MCF 10A (cell line): ENCODE data around the gene PER2. TPM values are rescaled to one million over a fixed set of nuclear protein-coding genes. Genes with fewer than 3 reads are reported as not detected.

ENCODE experiments used
- BruUV-seq: library from RNA; stranded (reverse); fragments of 400-500 nt; replicated peaks from 2 replicates; lab custom pipeline; 2021; lab: Mats Ljungman, UMichigan
- CTCF ChIA-PET: fragments of 300-600 bp; sonication (Branson Sonifier 250); formaldehyde crosslinking; extraction: SDS; loops from one replicate; lab custom pipeline; 2021; ENCODE audit warnings: antibody characterized with exemption, inconsistent platforms; lab: Yijun Ruan, JAX
- POLR2A ChIA-PET: fragments of 300-600, 350-650 bp; sonication (Branson Sonifier 250); formaldehyde crosslinking; extraction: SDS; loops from one replicate; lab custom pipeline; 2020; ENCODE audit warnings: antibody characterized with exemption, inconsistent platforms; lab: Yijun Ruan, JAX
- DNase-seq: peaks from one replicate; pipeline ENCODE4 v3.0.0-alpha.2; 2018; ENCODE audit not compliant: unreplicated experiment
- H3K27ac Mint-ChIP-seq: one replicate; pipeline ENCODE4 v1.8.0; 2022; ENCODE audit warnings: mild to moderate bottlenecking, low read depth, mixed read lengths; ENCODE audit not compliant: unreplicated experiment
- H3K27me3 Mint-ChIP-seq: one replicate; pipeline ENCODE4 v1.8.0; 2022; ENCODE audit warnings: mixed read lengths; ENCODE audit not compliant: insufficient read depth, unreplicated experiment
- H3K36me3 Mint-ChIP-seq: one replicate; pipeline ENCODE4 v1.8.0; 2022; ENCODE audit warnings: mild to moderate bottlenecking, moderate library complexity, mixed read lengths; ENCODE audit not compliant: insufficient read depth, unreplicated experiment
- H3K4me1 Mint-ChIP-seq: one replicate; pipeline ENCODE4 v1.8.0; 2022; ENCODE audit warnings: mixed read lengths; ENCODE audit not compliant: insufficient read depth, unreplicated experiment
- H3K4me3 Mint-ChIP-seq: one replicate; pipeline ENCODE4 v1.8.0; 2022; ENCODE audit warnings: mild to moderate bottlenecking, moderate library complexity, mixed read lengths; ENCODE audit not compliant: unreplicated experiment
- H3K9me3 Mint-ChIP-seq: one replicate; pipeline ENCODE4 v1.8.0; 2022; ENCODE audit warnings: mixed read lengths; ENCODE audit not compliant: unreplicated experiment
- intact Hi-C: fragments of 100-400 bp; cut with micrococcal nuclease; formaldehyde crosslinking; loops from 2 replicates; pipeline ENCODE4 v1.14.1; 2022
- total RNA-seq: library from RNA; stranded (reverse); gene quantifications from 2 replicates; pipeline ENCODE4 v1.2.3, GENCODE V29; 2022
- TF ChIP-seq, protein P1 (sequence below): fragments of 200-600 bp; IDR thresholded peaks from one replicate; pipeline ENCODE4 v1.8.0; 2022; ENCODE audit warnings: antibody characterized with exemption, mild to moderate bottlenecking; ENCODE audit not compliant: unreplicated experiment

Gene PER2
- total RNA-seq, 1 experiment from 2014 or later: 8.9 TPM

DNA sequence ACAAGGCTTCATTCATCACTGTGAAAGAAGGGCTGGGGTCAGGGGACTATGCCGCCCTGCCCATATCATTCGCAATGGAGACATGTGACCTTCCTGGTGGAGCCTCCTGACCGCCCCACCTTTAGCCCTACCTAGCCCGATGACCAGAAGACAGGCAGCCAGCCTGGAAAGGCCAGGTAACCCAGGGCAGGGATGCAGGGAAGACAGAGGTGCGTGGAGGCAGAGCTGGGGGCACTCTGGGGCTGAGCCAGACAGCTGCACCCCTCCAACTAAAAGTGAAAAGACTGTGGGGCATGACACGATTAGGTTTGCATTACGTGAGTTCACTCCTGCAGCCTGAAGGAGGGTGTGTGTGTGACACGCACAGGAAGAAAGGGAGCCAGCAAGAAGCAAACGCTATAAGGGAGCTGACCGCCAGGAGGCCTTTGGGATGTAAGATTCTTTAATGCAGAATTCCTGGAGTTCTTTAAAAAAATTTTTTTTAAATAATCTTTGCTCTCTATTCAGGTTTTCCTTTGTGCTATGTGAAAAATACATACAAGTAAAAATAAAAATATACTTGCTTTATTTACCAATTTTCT is 44.8 kb downstream of the PER2 start:
- intact Hi-C loops: no loop called here
- Mint-ChIP-seq H3K4me3 (no peak overlapping the region), H3K4me1 (peaks cover 17% of the 10 kb centered on the region), H3K27me3 (no peaks in the 10 kb centered on the region), H3K36me3 (peaks cover 33% of the 10 kb centered on the region), H3K9me3 (no peaks in the 10 kb centered on the region), H3K27ac (no peak overlapping the region)
- ChIA-PET CTCF (interaction anchor here (0.6 to 1.8 kb wide), 4 partner anchors 12 to 386 kb away, joined by 3 to 5 read pairs (median 4); no protein-coding TSS in a partner anchor), POLR2A (interaction anchor here (0.6 to 1.2 kb wide), 3 partner anchors 9 to 182 kb away, joined by 3 to 4 read pairs (median 3); partner anchors contain the start of gene SCLY)
- TF ChIP-seq, protein P1, sequence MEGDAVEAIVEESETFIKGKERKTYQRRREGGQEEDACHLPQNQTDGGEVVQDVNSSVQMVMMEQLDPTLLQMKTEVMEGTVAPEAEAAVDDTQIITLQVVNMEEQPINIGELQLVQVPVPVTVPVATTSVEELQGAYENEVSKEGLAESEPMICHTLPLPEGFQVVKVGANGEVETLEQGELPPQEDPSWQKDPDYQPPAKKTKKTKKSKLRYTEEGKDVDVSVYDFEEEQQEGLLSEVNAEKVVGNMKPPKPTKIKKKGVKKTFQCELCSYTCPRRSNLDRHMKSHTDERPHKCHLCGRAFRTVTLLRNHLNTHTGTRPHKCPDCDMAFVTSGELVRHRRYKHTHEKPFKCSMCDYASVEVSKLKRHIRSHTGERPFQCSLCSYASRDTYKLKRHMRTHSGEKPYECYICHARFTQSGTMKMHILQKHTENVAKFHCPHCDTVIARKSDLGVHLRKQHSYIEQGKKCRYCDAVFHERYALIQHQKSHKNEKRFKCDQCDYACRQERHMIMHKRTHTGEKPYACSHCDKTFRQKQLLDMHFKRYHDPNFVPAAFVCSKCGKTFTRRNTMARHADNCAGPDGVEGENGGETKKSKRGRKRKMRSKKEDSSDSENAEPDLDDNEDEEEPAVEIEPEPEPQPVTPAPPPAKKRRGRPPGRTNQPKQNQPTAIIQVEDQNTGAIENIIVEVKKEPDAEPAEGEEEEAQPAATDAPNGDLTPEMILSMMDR: no peak
- no TSS peak for BruUV-seq
- DNase-seq: no peak

DNA sequence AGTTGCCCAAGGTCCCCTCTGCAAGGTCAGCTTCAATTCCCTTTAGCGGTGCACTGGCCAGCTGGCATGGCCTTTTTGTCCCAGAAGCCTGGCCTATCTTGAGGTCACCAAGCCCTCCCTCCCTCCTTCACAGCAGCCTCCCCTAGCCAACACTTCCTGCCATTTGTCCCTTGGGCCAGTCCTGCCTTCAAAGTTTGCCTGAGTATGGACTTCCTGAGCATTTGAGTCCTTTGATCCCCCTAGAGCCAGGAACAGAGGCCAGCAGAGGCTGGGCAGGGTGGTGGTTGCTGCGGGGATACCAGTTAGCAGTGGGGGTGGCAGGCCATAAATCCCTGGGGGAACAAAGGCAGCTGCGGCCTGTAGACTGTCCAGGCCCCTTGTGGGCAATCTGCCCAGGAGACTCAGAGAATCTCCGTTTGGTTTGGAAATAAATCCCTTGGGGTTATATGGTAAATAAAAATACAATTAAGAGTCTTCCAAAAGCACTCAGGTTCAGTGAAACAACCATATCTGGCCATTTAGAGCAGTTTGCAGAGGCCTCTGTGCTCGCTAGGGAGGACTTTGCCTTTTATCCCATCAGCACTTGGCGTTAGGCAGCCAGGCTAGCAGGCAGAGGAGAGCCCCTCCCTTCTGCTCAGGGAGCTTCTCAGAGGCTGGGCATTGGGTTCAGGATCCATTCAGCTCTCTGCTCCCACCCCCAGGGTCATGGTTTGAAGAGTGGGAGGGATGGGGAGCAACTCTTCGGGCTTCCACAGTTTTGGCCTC is 45.5 kb downstream of the PER2 start:
- Mint-ChIP-seq H3K27ac (no peak overlapping the region), H3K4me3 (no peak overlapping the region), H3K4me1 (peaks cover 17% of the 10 kb centered on the region), H3K27me3 (no peaks in the 10 kb centered on the region), H3K9me3 (no peaks in the 10 kb centered on the region), H3K36me3 (peaks cover 28% of the 10 kb centered on the region)
- CTCF ChIA-PET: interaction anchor here (1.8 kb wide), 1 partner anchor 13 kb away, joined by 5 read pairs; no protein-coding TSS in a partner anchor
- no TSS peak for BruUV-seq
- intact Hi-C loops: no loop called here
- no peak for DNase-seq
- POLR2A ChIA-PET: interaction anchor here (0.7 to 1.2 kb wide), 2 partner anchors 47 to 182 kb away, joined by 3 read pairs; partner anchors contain the start of gene SCLY
- TF ChIP-seq, protein P1: no peak

- Mint-ChIP-seq H3K27me3 (no peaks in the 10 kb centered on the region), H3K36me3 (peaks cover 24% of the 10 kb centered on the region), H3K4me3 (no peak overlapping the region), H3K4me1 (peaks cover 10% of the 10 kb centered on the region), H3K27ac (no peak overlapping the region), H3K9me3 (no peaks in the 10 kb centered on the region)
- DNase-seq: no peak
- TF ChIP-seq, protein P1: no peak
- ChIA-PET CTCF (no interaction called here), POLR2A (interaction anchor here (0.7 to 1.2 kb wide), 2 partner anchors 48 to 181 kb away, joined by 3 read pairs; partner anchors contain the start of gene SCLY)
- intact Hi-C loops: loop anchor here (2.0 kb wide), 1 partner anchor 181 kb away; the partner anchor contains the start of gene SCLY
- BruUV-seq: no TSS peak
Measured at GRCh38 chr2:238241970-238242369, 46.4 kb downstream of the PER2 start.
